Cardiac fibroblast (primary cell): ENCODE measurements around the gene CRX.

Experiments used
- DNase-seq, 2 donors: peaks; one replicate each; pipeline versions ENCODE4 v3.0.0 to v3.0.0-alpha.2; 2010; ENCODE audit warnings: low read depth in 2 of 2
- H3K4me3 ChIP-seq, 2 donors: replicated peaks in 1 of 2; 1 replicate in 1 of 2; 2 replicates in 1 of 2; pipeline ENCODE4 v1.5.1; 2011; ENCODE audit warnings: low read depth in 2 of 2, low read length in 2 of 2, mild to moderate bottlenecking in 2 of 2, moderate library complexity in 1 of 2
- TF ChIP-seq, protein P1 (sequence below): IDR thresholded peaks from one replicate; pipeline ENCODE4 v1.5.1; 2011; ENCODE audit warnings: low read depth, mild to moderate bottlenecking, low read length, inconsistent platforms

CRX gene

GRCh38 chr19:47824396-47824795 is 2.7 kb downstream of the CRX start:
- TF ChIP-seq, protein P1, sequence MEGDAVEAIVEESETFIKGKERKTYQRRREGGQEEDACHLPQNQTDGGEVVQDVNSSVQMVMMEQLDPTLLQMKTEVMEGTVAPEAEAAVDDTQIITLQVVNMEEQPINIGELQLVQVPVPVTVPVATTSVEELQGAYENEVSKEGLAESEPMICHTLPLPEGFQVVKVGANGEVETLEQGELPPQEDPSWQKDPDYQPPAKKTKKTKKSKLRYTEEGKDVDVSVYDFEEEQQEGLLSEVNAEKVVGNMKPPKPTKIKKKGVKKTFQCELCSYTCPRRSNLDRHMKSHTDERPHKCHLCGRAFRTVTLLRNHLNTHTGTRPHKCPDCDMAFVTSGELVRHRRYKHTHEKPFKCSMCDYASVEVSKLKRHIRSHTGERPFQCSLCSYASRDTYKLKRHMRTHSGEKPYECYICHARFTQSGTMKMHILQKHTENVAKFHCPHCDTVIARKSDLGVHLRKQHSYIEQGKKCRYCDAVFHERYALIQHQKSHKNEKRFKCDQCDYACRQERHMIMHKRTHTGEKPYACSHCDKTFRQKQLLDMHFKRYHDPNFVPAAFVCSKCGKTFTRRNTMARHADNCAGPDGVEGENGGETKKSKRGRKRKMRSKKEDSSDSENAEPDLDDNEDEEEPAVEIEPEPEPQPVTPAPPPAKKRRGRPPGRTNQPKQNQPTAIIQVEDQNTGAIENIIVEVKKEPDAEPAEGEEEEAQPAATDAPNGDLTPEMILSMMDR = no peak
- no peak overlapping the region for H3K4me3 ChIP-seq
- DNase-seq = no peak

- DNase-seq = no peak
- no peak overlapping the region for H3K4me3 ChIP-seq
- TF ChIP-seq, protein P1 = no peak
These were observed 5.1 kb downstream of the CRX start for GRCh38 chr19:47826800-47827199.

DNA sequence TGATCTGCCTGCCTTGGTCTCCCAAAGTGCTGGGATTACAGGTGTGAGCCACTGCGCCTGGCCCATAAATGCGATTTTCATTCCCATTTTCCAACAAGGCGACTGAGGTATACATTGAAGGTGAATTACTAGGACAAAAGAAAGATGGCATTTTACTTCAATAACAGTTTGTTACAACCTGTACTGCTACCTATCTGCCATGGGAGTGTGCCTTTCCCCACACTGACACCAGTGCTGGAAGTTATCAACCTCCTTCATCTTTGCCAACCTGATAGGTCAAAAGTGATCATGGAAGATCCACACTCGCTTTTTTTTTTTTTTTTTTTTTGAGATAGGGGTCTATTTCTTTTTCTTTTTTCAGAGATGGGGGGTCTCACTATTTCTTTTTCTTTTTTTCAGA is 11.0 kb downstream of the CRX start:
- H3K4me3 ChIP-seq = no peak overlapping the region
- no peak for DNase-seq
- TF ChIP-seq, protein P1 = no peak

- no peak overlapping the region for H3K4me3 ChIP-seq
- DNase-seq = no peak
- TF ChIP-seq, protein P1 = no peak
These were observed 14.3 kb downstream of the CRX start for GRCh38 chr19:47836038-47836437.

DNA sequence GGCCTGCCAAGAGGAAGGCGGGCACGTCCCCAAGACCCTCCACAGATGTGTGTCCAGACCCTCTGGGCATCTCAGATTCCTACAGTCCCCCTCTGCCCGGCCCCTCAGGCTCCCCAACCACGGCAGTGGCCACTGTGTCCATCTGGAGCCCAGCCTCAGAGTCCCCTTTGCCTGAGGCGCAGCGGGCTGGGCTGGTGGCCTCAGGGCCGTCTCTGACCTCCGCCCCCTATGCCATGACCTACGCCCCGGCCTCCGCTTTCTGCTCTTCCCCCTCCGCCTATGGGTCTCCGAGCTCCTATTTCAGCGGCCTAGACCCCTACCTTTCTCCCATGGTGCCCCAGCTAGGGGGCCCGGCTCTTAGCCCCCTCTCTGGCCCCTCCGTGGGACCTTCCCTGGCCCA is 17.7 kb downstream of the CRX start:
- no peak for DNase-seq
- H3K4me3 ChIP-seq = no peak overlapping the region
- TF ChIP-seq, protein P1 = no peak

- no peak overlapping the region for H3K4me3 ChIP-seq
- DNase-seq = no peak
- TF ChIP-seq, protein P1 = no peak
These were observed 18.2 kb downstream of the CRX start for GRCh38 chr19:47839913-47840312.

- TF ChIP-seq, protein P1 = no peak
- no peak for DNase-seq
These were observed 21.2 kb downstream of the CRX start for GRCh38 chr19:47842941-47843340.

More at GRCh38 chr19:47842941-47843340, 21.2 kb downstream of the CRX start:
- no peak overlapping the region for H3K4me3 ChIP-seq
